ENCODE data around the gene TSC22D3.
"Not testable (repeated sequence)": the region's sequence is repeated elsewhere in the genome, so short reads cannot be mapped to it uniquely, and the experiment has no call there.

Gene TSC22D3

DNA sequence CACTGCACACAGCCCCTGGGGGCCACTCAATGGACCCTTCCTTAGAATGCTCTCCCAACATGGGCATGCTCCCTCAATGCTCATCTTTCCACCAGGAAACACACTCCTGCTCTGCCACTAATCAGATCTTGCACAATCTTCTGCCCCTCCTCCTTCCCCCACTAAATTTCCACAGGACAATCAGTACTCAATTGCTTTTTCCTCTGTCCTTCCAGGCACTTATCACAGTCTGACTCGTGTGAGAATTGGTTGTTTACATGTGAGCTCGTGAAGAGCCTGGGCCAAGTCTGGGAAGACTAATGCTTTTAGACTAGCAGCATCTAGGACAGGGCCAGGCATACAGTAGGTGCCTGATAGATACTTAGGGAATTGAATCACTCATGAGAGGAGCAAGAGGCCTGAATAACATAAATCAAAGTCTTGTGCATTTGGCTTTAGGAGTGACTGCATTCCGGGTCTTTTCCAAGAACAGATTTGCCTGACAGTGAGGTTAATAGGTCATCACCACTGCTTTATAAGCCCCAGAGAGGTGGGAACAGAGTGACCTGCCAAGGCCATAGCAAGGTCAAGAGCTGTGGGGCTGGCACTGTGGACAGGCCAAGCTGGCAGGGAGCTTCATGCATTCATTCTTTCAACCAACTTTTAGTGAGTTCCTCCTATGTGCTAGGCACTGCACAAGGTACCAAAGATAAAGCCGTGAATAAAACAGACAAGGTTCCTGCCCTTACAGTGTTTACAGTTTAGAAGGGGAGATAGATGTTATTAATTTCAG, 92.3 kb downstream of the TSC22D3 start:
- in situ Hi-C loops (cut with MboI; ENCODE audit: low sequenced_read_pairs), result no loop called here

DNA sequence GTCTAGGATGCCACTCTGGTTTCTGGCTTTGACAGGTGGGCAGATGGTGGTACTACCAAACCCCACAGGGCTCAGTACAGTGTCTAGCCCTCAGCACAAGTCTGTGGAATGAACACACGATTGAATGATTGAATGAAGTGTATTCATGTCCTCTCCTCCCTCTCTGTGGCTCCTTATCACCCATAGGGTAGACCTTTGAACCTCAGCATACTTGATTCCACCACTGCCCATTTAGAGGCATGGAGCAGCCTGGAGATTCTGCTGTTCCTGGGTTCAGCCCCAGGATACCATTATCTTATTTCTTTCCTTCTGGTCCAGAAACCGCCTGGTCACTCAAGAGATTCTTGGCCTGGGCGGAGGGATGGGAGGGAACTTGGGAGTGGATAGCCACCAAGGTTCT, 93.3 kb downstream of the TSC22D3 start:
- in situ Hi-C loops (cut with MboI; ENCODE audit: low sequenced_read_pairs), result no loop called here

DNA sequence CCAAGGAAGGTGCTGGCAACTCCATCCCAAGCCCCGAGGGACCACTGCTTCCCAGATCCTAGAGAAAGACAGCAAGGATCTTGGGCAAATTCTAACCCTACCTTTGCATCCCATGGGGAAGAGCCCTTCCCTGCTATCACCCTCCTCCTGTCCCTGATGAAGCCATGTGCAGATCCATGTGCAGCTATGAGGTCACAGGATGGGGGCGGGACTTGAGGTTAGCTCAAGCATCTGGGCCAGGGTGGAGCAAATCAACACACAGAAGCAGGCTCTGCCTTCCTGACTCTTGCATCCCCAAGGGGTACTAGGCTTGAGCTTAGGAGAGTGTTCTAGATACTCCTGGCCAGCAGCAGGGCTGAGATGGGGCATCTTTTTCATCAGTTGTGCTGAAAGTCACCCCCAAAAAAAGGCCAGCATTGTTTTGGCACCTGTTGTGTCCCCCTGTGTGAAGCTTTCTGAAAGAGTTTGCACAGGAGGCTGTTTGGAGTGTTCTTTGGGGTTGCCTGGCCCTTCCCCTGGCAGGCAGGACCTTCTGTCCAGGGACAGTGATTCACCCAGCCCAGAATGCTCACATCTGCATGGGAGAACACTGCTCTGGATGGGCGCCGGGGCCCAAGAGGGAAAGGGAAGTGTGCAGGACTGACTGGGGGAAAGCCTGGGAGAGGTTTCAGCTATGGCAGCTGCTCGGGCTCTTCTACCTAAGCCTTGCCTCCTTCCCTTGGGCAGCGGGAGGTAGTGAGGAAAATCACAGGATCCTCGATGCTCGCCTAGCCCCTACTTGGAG, 96.4 kb downstream of the TSC22D3 start:
- in situ Hi-C loops (cut with MboI; ENCODE audit: low sequenced_read_pairs), result no loop called here

DNA sequence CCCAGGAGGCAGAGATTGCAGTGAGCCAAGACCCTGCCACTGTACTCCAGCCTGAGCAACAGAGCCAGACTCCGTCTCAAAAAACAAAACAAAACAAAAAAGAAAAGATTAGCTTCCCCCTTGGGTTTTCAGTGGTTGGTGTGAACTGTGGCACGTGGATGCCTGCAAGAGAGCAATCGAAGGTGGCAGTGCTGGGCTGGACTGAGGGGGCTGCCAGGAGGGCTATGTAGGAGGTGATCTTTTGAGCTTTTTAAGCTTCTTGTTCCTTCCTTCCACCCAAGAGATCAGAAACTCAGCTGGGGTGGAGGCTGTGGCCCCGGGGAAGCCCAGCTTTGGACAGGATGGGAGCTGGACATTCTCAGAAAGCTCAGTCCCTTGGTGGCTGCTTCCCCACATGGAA, 97.7 kb downstream of the TSC22D3 start:
- in situ Hi-C loops (cut with MboI; ENCODE audit: low sequenced_read_pairs), result no loop called here

DNA sequence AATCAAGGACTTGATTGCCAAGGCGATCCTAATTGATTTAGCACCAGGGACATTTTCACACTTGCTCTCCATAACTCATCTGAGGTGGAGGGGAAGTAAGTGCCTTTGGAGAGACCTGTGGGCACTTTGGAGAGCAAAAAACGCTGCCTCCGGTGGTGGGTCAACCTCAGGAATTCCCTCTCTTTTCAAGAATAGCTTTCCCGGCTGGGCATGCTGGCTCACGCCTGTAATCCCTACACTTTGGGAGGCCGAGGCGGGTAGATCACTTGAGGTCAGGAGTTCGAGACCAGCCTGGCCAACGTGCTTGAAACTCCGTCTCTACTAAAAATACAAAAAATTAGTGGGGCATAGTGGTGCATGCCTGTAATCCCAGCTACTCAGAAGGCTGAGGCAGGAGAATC, 98.1 kb downstream of the TSC22D3 start:
- in situ Hi-C loops (cut with MboI; ENCODE audit: low sequenced_read_pairs), result no loop called here

DNA sequence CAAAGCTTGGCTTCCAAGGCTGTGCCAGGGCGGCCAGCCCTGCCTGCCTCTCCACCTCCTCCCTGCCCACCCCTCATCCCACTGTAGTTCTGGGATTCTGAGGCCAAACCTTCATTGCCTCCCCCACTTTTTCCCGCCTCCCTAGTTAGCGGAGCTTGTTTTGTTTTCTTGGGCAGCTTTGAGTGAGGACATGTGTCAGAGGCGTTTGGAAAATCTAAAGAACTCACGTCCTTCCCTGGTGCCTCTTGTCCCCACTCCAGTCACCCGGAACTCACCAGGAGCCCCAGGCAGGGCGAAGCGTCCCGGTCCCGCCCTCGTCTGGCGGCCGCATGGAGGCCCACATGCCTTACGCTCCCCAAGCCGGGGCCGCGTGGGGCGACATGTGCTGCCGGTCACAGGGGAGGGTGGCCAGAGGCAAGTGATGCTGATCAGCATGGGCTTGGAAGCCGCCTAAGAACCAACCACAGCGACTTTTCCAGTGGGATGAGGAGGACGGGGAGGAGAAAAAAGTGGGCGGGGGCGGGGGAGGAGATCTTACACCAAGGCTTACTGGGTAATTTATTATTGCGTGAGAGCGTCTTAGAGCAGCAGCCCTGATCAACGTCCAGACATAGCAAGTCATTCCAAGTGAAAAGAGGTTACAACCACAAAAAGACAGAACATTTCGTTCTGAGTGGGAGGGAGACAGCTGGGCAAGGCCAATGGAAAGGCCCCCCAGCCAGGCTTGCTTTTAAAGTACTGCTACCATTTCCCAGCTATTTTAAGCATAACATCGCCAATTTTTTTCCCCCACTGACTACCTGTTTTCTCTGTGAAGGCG, 98.8 kb downstream of the TSC22D3 start:
- in situ Hi-C loops (cut with MboI; ENCODE audit: low sequenced_read_pairs), result no loop called here

DNA sequence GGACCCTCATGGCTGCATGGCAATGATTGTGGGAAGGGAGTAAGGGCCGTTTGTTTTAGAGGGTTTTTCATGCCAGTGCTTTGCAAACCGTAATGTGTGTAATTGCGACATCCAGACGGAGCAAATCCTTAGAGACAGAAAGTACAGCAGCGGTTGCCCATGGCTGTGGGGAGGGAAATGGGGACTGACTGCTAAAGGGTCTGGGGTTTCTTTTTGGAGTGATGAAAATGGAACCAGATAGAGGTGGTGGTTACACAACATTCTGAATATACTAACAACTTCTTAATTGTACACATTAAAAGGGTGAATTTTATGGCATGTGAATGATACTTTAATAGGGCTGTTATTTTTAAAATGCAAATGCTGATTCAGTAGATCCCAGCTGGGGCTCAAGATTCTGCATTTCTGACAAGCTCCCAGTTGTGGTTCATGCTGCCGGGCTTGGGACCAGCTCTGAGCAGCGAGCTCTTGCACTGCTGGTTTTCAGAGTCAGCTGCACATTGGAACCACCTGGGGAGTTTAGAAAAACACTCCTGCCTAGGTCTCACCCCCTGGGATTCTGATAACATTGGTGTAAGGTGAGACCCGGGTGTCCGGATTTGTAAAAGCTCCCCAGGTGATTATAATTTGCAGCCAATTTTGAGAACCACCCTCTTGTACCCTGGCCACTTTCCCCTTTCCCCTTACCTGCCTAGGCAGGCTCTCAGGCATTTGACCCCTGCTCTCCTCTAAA, 99.6 kb downstream of the TSC22D3 start:
- in situ Hi-C loops (cut with MboI; ENCODE audit: low sequenced_read_pairs), result no loop called here

DNA sequence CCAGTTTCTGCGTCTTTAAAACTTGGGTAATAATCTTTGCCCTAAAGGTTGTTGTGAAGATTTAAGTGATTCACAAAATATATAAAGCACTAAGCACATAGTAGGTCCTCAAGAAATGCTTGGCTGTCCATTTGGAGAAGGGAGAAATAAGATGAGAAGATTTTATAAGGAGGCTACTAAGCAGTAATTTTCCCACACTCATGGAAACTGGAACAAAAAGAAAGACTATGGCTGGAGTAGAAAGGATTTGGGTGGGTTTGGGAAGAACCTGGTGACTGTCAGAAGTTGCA, 100.3 kb downstream of the TSC22D3 start:
- in situ Hi-C loops (cut with MboI; ENCODE audit: low sequenced_read_pairs), result no loop called here

DNA sequence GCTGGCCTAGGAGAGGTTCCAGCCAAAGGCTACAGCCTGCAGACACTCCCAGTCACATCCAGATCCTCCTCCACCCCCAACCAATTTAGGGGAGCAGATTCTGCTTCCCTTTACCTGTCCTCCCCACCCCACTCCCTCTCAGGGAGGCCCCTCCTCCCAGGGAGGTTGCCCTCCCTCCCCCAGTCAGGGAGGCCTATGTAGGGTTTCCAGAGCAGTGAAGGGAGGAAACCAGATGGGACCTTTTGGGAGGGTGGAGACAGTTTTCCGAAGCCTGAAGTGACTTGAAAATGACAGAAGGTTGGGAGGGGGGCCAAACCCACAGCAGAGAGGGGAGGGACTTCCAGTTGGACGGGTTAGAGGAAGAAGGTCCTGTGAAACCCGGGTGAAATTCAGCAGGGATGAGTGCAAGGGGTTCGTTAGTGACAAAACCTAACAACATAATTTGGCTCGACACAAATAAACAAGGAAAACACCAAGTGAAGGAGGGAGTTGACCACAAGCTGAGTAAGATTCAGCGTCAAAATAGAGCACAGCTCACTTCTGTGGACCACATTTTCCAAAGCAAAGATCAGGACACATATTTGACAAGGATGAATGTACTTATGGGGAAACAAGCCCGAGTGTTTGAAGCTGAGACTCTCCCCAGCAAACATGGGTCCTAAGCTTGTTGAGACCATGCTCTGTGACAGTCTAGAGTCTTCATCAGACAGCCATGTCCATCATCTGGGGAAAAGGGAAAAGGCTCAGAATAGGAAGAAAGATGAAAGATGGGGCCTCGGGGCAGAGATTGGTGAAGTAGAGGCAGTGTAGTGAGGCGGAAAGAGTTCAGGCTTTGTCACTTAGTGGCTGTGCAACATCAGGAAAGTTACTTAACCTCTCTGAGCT, 100.9 kb downstream of the TSC22D3 start:
- in situ Hi-C loops (cut with MboI; ENCODE audit: low sequenced_read_pairs), result no loop called here

DNA sequence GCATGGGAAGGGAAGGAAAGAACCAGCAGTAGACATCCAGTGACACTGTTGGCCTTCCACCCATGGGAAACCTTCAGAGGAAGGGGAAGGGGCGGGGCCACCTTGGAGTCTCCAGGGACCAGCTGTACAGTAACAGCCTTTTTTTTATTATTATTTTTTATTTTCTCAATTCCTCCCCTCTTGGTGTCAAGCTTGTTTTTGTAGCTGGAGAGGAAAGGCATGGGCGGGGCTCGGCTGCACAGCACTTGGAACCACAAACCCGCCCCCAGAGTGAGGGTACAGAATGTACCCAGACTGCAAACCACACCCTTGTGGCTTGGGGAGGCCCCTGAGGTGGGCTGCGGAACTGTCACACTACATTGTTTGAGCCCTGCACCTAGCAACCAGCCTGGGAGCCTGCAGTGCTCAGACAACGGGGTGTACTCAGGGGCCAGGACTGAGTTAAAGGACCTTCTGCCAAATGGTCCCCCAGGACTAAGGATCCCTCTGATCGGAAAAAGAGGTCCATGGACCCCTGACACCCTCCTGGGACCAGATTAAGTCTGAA, 101.6 kb downstream of the TSC22D3 start:
- in situ Hi-C loops (cut with MboI; ENCODE audit: low sequenced_read_pairs), result no loop called here

DNA sequence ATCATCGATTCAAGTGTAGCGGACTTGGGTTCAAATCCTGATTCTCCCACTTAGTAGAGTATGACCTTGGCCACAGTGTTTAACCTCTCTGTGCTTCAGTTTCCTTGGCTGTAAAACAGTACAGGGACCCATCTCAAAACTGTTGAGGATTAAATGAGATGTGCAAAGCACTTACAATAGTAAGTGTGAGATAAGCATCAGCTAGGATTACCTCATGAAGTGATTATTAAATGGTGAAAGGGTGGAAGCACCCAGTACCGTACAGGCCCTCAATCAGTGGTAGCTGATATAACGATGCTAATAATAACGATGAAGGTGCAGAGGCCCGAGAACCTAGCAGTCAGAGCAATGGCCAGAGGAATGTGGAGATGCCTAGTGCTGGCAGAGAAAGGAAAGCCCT, 102.2 kb downstream of the TSC22D3 start:
- in situ Hi-C loops (cut with MboI; ENCODE audit: low sequenced_read_pairs), result no loop called here

DNA sequence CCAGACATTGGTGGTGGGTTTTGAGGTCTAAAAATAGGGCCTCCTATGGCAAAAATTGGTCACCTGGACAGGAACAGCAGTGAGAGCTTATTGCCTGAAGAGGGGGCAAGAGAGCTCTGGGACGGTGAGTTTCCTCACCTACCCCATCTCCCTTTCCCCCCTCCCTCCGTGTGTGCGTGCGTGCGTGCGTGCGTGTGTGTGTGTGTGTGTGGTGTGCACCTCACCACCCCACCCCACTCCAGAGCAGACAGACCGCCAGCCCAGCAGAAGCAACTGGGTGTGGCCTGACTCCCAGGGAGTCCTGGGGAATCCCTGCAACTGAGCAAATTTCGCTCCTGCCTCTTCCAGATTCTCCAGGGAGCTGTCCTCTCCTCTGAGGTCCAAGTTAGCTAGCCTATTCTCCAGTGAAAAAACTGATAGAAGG, 102.6 kb downstream of the TSC22D3 start:
- in situ Hi-C loops (cut with MboI; ENCODE audit: low sequenced_read_pairs), result no loop called here

DNA sequence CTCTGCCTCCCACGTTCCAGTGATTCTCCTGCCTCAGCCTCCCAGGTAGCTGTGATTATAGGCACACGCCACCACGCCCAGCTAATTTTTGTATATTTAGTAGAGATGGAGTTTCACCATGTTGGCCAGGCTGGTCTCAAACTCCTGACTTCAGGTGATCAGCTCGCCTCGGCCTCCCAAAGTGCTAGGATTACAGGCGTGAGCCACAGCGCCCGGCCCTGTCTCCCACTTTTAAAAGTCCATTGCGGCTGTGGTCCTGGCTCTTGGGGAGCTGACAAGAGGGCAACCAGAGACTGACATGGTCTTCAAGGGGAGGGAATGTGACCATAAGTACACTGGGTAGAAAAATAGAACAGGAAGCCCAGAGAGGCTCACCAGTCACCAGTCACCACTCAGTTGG, 104.3 kb downstream of the TSC22D3 start:
- in situ Hi-C loops (cut with MboI; ENCODE audit: low sequenced_read_pairs), result not testable (repeated sequence)

DNA sequence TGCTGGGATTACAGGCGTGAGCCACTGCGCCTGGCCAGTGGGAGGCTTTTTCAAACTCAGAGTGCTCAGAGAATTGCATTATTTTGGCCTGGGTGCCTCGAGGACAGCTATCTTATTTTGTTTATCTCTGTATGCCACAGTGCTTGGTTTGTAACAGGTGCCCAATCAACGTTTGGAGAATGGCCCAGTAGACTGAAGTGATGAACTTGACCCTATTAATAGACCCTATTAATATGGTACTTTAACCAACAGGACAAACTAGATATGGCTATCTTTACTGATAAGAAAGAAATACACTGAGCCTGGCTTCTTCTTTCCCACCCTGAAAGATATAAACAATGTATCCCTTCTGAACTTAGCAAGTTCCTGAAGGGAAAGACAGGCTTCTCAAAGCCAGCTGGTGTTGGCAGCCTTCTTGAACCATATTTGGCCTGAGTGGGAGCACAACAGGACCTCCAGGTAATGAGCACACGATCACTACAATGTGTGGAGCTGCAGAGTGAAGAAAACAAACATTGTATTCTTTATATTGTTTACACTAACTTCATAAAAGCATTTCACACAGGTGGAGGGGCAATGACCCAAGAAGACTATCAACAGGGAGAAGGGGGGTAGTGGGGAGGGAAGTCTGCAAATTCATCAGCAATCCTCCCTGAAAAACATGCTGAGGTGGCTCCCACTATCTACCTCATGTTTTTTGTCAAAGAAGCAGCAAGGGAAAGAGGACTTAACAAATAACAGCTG, 105.5 kb downstream of the TSC22D3 start:
- in situ Hi-C loops (cut with MboI; ENCODE audit: low sequenced_read_pairs), result no loop called here

DNA sequence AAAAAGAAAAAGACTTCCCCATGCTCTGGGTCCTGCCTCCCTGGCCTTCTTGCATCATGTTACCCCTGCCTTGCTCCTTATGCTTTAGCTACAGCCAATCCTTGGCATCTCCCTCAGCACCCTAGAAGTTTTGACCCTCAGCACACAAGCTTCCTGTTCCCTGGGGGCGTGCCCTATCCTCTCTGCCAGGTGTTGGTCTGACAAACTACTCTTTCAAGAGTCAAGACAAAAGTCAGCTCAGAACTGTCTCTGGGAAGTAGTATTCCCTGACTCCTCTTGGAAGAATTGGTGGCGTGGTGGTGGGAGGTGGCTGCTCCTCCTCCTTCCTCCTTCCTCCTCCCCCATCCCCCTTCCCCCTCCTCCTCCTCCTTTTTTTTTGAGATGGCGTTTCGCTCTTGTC, 106.3 kb downstream of the TSC22D3 start:
- in situ Hi-C loops (cut with MboI; ENCODE audit: low sequenced_read_pairs), result no loop called here

DNA sequence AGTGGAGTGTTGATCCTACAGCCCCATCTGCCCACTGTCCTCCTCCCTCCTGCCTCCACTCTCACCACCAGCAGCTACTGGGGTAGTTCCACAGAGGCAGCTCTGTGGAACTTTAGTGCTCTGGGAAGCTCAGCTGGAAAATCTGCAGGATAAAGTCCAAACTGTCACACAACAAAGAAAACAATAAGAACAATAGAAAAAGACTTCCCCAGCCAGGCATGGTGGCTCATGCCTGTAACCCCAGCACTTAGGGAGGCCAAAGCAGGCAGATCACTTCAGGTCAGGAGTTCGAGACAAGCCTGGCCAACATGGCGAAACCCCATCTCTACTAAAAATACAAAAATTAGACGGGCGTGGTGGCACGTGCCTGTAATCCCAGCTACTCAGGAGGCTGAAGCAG, 106.9 kb downstream of the TSC22D3 start:
- in situ Hi-C loops (cut with MboI; ENCODE audit: low sequenced_read_pairs), result not testable (repeated sequence)

DNA sequence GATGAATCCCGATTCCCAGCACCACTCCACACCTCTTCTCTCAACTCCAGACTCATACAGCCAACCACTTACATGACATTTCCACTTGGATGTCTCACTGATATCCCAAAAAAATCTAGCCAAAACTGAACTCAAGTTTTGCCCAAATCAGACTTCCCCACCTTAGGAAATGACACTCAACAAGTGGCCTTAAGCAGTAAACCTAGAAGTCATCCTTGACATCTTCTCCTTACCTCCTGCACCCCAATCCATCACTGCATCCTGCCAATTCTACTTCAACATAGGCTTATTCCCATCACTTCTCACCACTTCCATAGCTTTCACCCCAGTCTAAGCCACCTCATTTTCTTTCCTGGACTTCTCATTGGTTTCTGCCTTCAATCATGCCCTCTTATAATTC, 108.2 kb downstream of the TSC22D3 start:
- in situ Hi-C loops (cut with MboI; ENCODE audit: low sequenced_read_pairs), result no loop called here

DNA sequence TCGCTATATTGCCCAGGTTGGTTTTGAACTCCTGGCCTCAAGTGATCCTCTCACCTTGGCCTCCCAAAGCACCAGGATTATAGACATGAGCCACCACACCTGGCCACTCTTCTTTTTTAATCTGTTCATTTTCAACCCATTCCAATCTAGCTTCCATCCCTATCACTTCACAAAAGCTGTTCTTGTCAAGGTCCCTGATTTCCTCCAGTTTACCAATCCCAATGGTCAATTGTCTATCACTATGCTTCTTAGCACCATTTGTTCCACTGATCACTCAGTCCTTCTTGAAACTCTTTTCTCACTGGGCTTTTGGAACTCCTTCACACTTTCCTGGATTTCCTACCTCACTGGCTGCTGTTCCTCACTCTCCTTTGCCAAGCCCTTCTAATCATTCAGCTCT, 108.7 kb downstream of the TSC22D3 start:
- in situ Hi-C loops (cut with MboI; ENCODE audit: low sequenced_read_pairs), result no loop called here
